Cerebellar nuclear complex (tissue), 1 donor: ENCODE results near the gene OPALIN.

ENCODE experiments used
- DNase-seq, 2 experiments: peaks; one replicate each; lab custom pipeline; 2025; lab: John Stamatoyannopoulos, UW

Gene OPALIN

GRCh38 chr10:96374004-96374403, 15.2 kb upstream of the OPALIN start:
- DNase-seq: no peak

DNA sequence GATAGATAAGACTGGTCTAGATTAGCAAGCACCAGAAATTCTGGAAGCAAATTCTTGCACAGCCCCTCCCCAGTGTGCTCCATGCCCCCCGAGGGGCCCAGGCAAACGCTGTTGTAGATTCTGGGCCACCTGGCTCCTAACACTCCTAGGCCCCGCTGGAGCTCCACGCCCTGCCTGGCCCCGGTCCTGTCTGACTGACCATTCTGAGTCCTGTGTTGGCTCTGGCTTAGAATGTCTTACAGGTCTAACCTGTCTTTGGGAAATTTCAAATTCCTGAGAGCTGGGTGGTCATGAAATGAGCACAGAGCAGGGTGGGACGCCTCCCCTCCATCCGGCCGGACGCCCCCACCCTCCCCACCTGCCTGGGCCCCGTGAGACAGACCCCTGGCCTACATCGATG, 12.6 kb upstream of the OPALIN start:
- no peak for DNase-seq

DNA sequence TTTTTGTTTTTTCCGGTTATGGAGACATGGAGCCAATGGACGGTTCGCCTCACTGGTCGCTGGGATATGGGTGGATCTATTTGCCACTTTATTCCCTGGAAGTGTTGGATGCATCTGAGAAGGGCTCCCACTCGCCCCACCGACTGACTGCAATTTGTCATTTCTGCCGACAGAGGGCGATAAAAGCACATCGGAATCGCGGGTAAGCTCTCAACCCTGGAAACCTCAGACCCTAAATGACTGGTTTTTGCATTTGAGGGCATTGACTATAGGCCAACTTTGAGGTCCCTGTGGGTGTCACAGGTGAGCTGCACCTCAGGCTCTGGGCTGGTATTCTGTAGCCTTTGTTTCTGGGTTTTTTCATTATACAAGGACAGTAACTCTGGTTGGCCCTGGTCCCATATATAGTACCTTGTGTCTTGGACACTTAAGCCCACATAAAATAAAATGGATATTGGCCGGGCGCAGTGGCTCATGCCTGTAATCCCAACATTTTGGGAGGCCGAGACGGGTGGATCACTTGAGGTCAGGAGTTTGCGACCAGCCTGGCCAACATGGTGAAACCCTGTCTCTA, 11.9 kb upstream of the OPALIN start:
- no peak for DNase-seq

GRCh38 chr10:96369890-96370583, 11.2 kb upstream of the OPALIN start:
- no peak for DNase-seq

- DNase-seq: no peak
Observed at GRCh38 chr10:96368971-96369370, 10.2 kb upstream of the OPALIN start.

DNA sequence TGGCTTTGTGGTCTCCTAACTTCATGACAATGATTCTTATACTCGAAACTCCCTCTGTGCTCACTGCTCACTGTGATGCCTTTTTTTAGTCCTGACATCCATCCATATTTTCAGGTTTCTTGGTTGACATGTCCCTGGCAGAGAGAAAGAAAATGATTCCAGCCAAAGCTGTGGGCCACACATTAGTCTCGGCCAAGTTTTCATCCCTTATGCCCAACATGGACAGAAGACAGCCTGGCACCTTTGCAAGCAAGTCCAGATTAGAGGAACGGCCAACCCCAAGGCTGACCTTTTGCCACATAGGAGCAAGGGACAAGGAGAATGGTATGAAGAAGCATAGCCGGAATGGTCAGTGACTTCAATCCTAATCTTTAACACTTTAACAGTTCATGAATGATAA, 8.7 kb upstream of the OPALIN start:
- no peak for DNase-seq

- no peak for DNase-seq
Observed at GRCh38 chr10:96366508-96366907, 7.7 kb upstream of the OPALIN start.

- no peak for DNase-seq
Observed at GRCh38 chr10:96365571-96365970, 6.8 kb upstream of the OPALIN start.

DNA sequence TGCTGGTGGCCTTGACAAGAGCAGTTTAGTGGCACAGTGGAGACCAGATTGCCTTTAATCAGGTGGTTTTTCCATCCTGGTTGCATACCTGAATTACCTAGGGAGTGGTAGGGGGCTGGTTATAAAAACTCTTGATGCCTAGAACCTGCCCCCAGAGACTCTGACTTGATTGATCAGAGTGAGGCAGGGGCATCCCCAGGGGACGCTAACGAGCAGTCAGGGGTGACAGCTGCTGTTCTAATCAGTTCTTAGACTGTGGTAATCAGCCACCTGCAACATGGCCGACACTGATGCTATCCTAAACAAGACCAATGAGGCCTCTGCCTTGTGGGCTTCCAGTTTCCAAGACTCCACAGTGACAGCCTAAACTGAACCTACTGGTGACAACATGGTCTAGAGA, 2.0 kb upstream of the OPALIN start:
- no peak for DNase-seq

DNA sequence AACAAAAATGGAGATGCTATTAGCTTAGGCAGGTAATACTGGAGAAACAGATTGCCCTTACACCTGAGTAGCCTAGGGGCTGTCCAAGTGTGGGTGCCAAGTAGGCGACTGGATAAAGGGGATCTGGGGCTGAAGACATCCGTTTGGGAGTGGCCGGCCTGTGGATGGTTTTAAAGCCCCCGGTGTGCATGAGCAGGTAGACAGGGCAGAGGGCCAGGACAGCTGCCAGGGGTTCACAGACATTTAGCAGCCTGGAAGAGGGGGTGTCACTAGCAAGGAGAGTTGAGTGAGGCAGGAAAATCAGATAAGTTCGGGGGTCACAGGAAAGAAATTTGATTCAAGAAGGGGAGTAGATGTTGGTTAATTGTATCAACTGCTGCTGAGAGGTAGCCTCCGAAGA, 1.5 kb upstream of the OPALIN start:
- DNase-seq: no peak

DNA sequence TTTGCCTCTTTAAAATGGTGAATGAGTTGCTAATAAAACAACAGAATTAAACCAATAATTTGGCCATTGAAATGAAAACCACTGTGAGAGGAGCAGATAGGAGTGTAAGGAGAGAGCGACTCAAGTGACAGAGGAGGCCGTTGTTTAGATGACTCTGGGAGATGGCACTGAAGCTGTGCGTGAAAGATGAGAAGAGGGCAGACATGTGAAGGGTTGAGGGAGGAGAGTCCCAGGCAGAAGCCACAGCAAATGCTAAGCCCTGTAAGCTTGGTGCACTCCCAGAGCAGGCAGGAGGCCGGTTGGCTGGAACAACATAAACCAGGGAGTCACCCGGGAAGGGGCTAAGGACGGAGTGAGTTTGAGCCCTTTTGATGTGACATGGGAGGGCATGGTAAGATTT, 814 bp upstream of the OPALIN start:
- DNase-seq: no peak

- no peak for DNase-seq
Observed at GRCh38 chr10:96357038-96357620, 1.7 kb downstream of the OPALIN start.

DNA sequence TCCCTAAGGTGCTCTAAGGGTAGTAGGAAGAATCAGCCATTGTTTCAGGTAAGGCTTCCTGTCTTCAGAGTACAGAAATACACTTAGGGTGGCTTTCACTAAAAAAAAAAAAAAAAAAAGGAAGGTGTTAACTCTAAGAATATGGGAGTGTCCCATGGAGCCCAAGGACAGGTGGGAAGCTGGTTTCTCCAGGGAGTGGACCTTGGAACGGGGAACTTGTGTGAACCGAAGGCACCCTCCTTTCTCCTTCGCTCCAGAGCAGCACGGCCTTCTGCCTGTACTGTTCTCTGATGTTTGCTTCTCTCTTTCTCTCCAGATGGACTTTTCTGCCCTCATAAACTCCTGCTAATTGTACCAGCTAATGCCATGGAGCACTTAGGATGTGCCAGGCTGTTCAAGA, 6.2 kb downstream of the OPALIN start:
- DNase-seq: no peak

DNA sequence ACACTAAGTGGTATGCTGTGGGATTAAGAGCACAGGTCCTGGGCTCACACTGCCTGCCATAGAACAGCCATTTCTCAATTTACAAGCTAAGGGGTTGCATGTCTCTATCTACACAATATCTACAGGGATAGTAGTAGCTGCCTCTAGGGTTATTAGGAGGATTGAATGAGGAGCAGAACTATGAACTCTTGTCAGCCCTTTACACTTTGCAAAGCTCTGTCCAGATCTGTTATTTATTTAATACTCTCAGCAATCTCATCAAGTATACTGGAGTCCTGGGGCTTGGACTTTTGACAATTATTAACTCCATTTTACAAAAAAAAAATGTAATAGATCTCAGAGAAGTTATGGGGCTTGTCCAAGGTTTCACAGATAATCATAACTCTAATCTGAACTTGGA, 6.8 kb downstream of the OPALIN start:
- DNase-seq: no peak

GRCh38 chr10:96346295-96346694, 12.5 kb downstream of the OPALIN start:
- DNase-seq: no peak

DNA sequence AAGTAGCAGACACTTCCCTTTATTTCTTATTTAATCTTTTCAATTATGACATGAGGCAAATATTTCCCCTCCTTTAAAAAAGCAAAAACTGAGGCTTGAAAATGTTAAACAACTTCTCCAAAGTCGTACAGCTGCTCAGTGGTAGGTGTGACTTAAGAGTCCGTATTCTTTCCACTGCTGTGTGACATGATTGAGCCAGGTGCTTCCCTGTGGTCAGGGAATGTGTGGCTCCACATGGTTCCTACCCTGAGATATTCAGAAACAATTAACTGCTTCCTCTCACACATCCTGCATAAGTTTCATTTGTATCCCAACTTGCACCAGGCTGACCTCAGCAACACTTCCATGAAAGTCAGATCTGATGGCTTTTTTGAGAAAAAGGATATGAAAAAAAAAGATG, 13.6 kb downstream of the OPALIN start:
- no peak for DNase-seq

GRCh38 chr10:96344178-96344577, 14.6 kb downstream of the OPALIN start:
- DNase-seq: no peak

- no peak for DNase-seq
Observed at GRCh38 chr10:96342402-96342801, 16.4 kb downstream of the OPALIN start.

DNA sequence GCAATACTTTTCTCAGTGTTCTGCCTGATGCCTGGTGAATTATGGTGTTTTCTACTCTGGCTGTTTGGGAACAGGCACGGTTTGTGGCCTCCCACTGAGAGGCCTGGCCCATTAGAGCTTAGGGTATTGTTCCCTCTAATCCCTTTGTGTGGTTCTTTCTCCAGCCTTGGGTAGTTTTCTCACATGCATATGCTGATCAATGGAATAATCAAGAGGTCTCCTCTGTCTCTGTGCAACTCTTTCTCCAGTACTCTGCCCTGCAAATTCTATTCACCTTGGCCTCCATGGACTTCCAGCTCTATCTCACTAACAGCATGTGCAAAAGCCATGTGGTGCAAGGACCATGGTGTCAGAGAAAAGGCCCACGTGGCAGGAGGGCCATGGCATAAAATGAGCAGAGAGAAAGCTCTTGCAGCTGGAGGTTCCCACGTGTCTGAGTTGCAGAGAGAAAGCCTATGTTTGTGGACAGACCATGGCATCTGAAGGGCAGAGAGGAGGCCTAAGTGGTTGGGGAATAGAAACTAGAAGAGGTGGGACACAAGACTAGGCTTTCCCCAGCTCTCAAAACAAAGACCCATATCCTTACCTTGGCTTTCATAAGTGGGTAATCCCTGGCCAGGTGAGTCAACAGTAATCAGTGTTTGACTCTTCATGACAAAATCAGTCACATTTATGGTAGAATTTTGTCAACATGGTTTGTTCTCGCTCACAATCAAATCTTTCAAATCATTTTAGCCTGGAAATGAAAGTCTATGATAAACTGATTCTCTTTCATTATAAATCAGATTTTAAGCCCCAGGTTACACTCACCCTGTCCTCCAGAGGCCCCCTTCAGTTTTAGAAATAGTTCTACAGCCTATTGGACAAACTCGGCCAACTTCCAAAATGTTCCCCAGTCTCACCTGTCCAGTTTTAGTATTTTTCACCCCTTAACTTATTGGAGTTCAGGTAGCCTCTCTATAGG, 17.3 kb downstream of the OPALIN start:
- DNase-seq: no peak

- no peak for DNase-seq
Observed at GRCh38 chr10:96339956-96340904, 18.6 kb downstream of the OPALIN start.

DNA sequence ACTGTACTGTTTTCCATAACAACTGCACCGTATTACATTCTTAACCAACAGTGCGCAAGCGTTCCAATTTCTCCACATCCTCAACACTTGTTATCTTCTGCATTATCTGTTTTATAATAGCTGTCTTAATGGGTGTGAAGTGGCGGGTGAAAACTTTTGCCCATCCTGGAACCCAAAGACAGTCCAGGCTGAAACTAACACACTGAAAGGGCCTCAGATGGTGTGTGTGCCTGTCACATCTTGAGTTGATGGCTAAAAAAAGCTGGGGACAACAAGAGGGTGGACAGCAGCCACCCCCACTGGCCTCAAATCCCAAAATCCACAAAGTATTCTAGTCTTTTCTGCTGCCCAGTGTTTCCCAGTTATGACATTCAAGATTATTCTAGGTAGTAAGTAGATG, 19.4 kb downstream of the OPALIN start:
- DNase-seq: no peak
